Stimulated activated CD4-positive, alpha-beta T cell treated with anti-CD3 and anti-CD28 coated beads, TNF-alpha, amount 100 ng/mL, for 1 hour (primary cell): ENCODE measurements around the gene MAP6.
"Not testable (repeated sequence)": the region's sequence is repeated elsewhere in the genome, so short reads cannot be mapped to it uniquely, and the experiment has no call there.

Experiments used
- DNase-seq, 3 donors: peaks; one replicate each; pipeline ENCODE4 v3.0.0-alpha.2; 2020; ENCODE audit warnings: low read depth in 3 of 3, low spot score in 1 of 3

Gene MAP6

GRCh38 chr11:75668451-75669297, at the start of gene MAP6:
Gene MAP6 (minus strand): TSS chr11:75669038. CDS start chr11:75668369, 669 bp downstream.
- peak in 1 of 3 donors; percentile 14 for DNase-seq

GRCh38 chr11:75717608-75718418, 49.0 kb upstream of the MAP6 start, which contains the start of gene MOGAT2:
Gene MOGAT2 (plus strand): TSS chr11:75717838. CDS start chr11:75717889, 51 bp downstream.
- no peak for DNase-seq

GRCh38 chr11:75716659-75717058, 47.8 kb upstream of the MAP6 start:
- DNase-seq, result no peak

- no peak for DNase-seq
Observed at GRCh38 chr11:75715688-75716087, 46.9 kb upstream of the MAP6 start.

GRCh38 chr11:75714211-75714610, 45.4 kb upstream of the MAP6 start:
- no peak for DNase-seq

- peak; percentile 9 to 48 (median 27) for DNase-seq
Observed at GRCh38 chr11:75706260-75706729, 37.5 kb upstream of the MAP6 start.

GRCh38 chr11:75705541-75705940, 36.7 kb upstream of the MAP6 start:
- DNase-seq, result no peak

- DNase-seq, result no peak
Observed at GRCh38 chr11:75703695-75704237, 34.9 kb upstream of the MAP6 start.

- DNase-seq, result no peak
Observed at GRCh38 chr11:75700940-75701339, 32.1 kb upstream of the MAP6 start.

- no peak for DNase-seq
Observed at GRCh38 chr11:75697906-75698581, 29.2 kb upstream of the MAP6 start.

- DNase-seq, result no peak
Observed at GRCh38 chr11:75691804-75692203, 23.0 kb upstream of the MAP6 start.

GRCh38 chr11:75689863-75690609, 21.2 kb upstream of the MAP6 start:
- DNase-seq, result no peak

GRCh38 chr11:75683856-75684255, 15.0 kb upstream of the MAP6 start:
- not testable (repeated sequence) for DNase-seq

- no peak for DNase-seq
Observed at GRCh38 chr11:75679566-75679965, 10.7 kb upstream of the MAP6 start.

GRCh38 chr11:75678620-75679259, 9.9 kb upstream of the MAP6 start:
- no peak for DNase-seq

- DNase-seq, result no peak
Observed at GRCh38 chr11:75677909-75678308, 9.1 kb upstream of the MAP6 start.

- no peak for DNase-seq
Observed at GRCh38 chr11:75677275-75677674, 8.4 kb upstream of the MAP6 start.

GRCh38 chr11:75673977-75674582, 5.2 kb upstream of the MAP6 start:
- no peak for DNase-seq

GRCh38 chr11:75667831-75668450, 897 bp downstream of the MAP6 start:
- DNase-seq, result no peak
